Activated CD8-positive, alpha-beta memory T cell treated with anti-CD3 and anti-CD28 coated beads for 24 hours (primary cell): ENCODE results near the gene KRT74.

Experiments
- DNase-seq: peaks from one replicate; pipeline ENCODE4 v3.0.0-alpha.2; 2020

Gene KRT74

GRCh38 chr12:52519387-52519703, 54.3 kb downstream of the KRT74 start:
- DNase-seq = no peak

GRCh38 chr12:52518574-52519386, 54.9 kb downstream of the KRT74 start:
- DNase-seq = peak; percentile 26

- no peak for DNase-seq
Measured at GRCh38 chr12:52517888-52518287, 55.8 kb downstream of the KRT74 start.

- DNase-seq = no peak
Measured at GRCh38 chr12:52517005-52517835, 56.4 kb downstream of the KRT74 start.

- peak; percentile 19 for DNase-seq
Measured at GRCh38 chr12:52515927-52516831, 57.5 kb downstream of the KRT74 start.
